GM23248 (cell line): Measurements from ENCODE around the gene PLA2G5. TPM values are rescaled to one million over a fixed set of nuclear protein-coding genes. Genes with fewer than 3 reads are reported as not detected.
A peak's percentile ranks its signal among the peaks of the same experiment; 100 is the strongest.

Experiments
- DNase-seq: peaks from one replicate; pipeline ENCODE4 v3.0.0-alpha.2; 2015
- H2AFZ ChIP-seq: fragments of 200-600 bp; sonication (generic); 2 replicates; pipeline ENCODE4 v1.6.1; 2016; ENCODE audit warnings: antibody characterized with exemption
- H3F3A ChIP-seq: fragments of 200-600 bp; sonication (generic); 2 replicates; pipeline ENCODE4 v1.6.1; 2016; ENCODE audit warnings: mild to moderate bottlenecking, antibody characterized with exemption, mixed run types; ENCODE audit not compliant: insufficient read depth
- H3K27ac ChIP-seq: fragments of 200-600 bp; sonication (generic); 2 replicates; pipeline ENCODE4 v1.5.1; 2016; ENCODE audit warnings: mild to moderate bottlenecking
- H3K27me3 ChIP-seq: fragments of 200-600 bp; sonication (generic); replicated peaks from 2 replicates; pipeline ENCODE4 v1.6.1; 2016; ENCODE audit warnings: mild to moderate bottlenecking; ENCODE audit not compliant: insufficient read depth
- H3K36me3 ChIP-seq: fragments of 200-600 bp; sonication (generic); 2 replicates; pipeline ENCODE4 v1.6.1; 2016; ENCODE audit warnings: low read depth, mild to moderate bottlenecking
- H3K4me1 ChIP-seq: fragments of 200-600 bp; sonication (generic); 2 replicates; pipeline ENCODE4 v1.6.1; 2016; ENCODE audit warnings: mild to moderate bottlenecking; ENCODE audit not compliant: insufficient read depth
- H3K4me2 ChIP-seq: fragments of 200-600 bp; sonication (generic); one replicate; pipeline ENCODE4 v1.6.1; 2016; ENCODE audit warnings: mild to moderate bottlenecking; ENCODE audit not compliant: unreplicated experiment
- H3K4me3 ChIP-seq: fragments of 200-600 bp; sonication (generic); 2 replicates; pipeline ENCODE4 v1.5.1; 2016; ENCODE audit warnings: mild to moderate bottlenecking
- H3K79me2 ChIP-seq: fragments of 200-600 bp; sonication (generic); 2 replicates; pipeline ENCODE4 v1.6.1; 2016; ENCODE audit warnings: mild to moderate bottlenecking; ENCODE audit not compliant: insufficient read depth
- H3K9ac ChIP-seq: fragments of 200-600 bp; sonication (generic); 2 replicates; pipeline ENCODE4 v1.6.1; 2016; ENCODE audit warnings: mild to moderate bottlenecking
- H3K9me2 ChIP-seq: fragments of 200-600 bp; sonication (generic); 2 replicates; pipeline ENCODE4 v1.6.1; 2016; ENCODE audit warnings: mixed run types, mild to moderate bottlenecking, moderate library complexity; ENCODE audit not compliant: insufficient read depth
- H3K9me3 ChIP-seq: fragments of 200-600 bp; sonication (generic); one replicate; pipeline ENCODE4 v1.6.1; 2017; ENCODE audit warnings: low read depth
- H4K20me1 ChIP-seq: fragments of 200-600 bp; sonication (generic); 2 replicates; pipeline ENCODE4 v1.6.0; 2016; ENCODE audit not compliant: insufficient read depth
- EZH2 ChIP-seq: fragments of 200-600 bp; sonication (generic); IDR thresholded peaks from 2 replicates; pipeline ENCODE4 v1.6.1; 2018; ENCODE audit warnings: antibody characterized with exemption, mild to moderate bottlenecking; ENCODE audit not compliant: insufficient read depth, poor library complexity, severe bottlenecking
- EZH2phosphoT487 ChIP-seq: fragments of 200-600 bp; sonication (generic); IDR thresholded peaks from 2 replicates; pipeline ENCODE4 v1.6.1; 2018; ENCODE audit warnings: antibody characterized with exemption, moderate library complexity, mild to moderate bottlenecking, low read depth; ENCODE audit not compliant: insufficient read depth
- WGBS, 2 experiments: methylation state at CpG; one replicate each; pipeline ENCODE4 v1.1.6; 2015 to 2017; ENCODE audit warnings: low lambda C conversion rate in 2 of 2, low coverage in 1 of 2; ENCODE audit errors: missing lambda C conversion rate in 2 of 2; 5-methylcytosine and 5-hydroxymethylcytosine counted together
- in situ Hi-C: fragments of 300-500 bp; cut with MboI; formaldehyde crosslinking; loops from 2 replicates; pipeline ENCODE4 v1.15.0; 2020
- polyA plus RNA-seq: library from polyadenylated mRNA; unstranded; fragments of >200 nt; fragmentation: Nextera tagmentation; extraction: Ambion mirVana; gene quantifications from 2 replicates; pipeline ENCODE4 v1.2.1, GENCODE V29; 2016
- total RNA-seq: library from RNA; depleted of rRNA; stranded (reverse); fragments of >200 nt; shearing (Covaris generic); gene quantifications from 2 replicates; pipeline ENCODE4 v1.2.3, GENCODE V29; 2014

Gene PLA2G5
- total and polyA plus RNA-seq, 2 experiments from 2014 or later: 0.16 TPM; not detected in 1

DNA sequence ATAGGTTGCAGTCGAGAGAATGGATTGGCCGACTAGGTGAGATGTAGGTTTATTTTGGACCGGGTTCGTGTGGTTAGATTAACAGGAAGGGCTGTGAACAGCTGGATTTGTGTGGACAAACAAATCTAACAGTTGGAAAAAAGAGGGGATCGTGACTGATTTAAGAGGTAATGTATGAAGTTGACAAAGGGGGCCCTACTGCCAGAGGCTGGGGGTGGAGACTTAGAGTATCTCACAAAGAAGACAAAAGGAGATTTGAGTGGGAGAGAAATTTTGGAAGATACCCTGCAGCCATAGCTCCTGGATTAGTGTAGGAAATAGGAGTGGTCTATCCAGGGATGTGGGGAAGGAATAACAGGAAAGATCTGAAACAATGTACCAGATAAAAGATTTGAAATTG, 38.8 kb upstream of the PLA2G5 start:
- whole genome bisulfite sequencing, 2 experiments: 67 to 69% methylated on average over 5 of the region's 5 CpGs
- no peaks in the 10 kb centered on the region for H3F3A ChIP-seq
- no peaks in the 10 kb centered on the region for H3K9me2 ChIP-seq
- H3K27ac ChIP-seq: no peak overlapping the region
- no peak overlapping the region for H3K4me2 ChIP-seq
- TF ChIP-seq EZH2 (no peak), EZH2phosphoT487 (no peak)
- no peaks in the 10 kb centered on the region for H3K79me2 ChIP-seq
- H4K20me1 ChIP-seq: no peaks in the 10 kb centered on the region
- H3K36me3 ChIP-seq: no peaks in the 10 kb centered on the region
- H3K9ac ChIP-seq: no peak overlapping the region
- in situ Hi-C loops: no loop called here
- H3K4me3 ChIP-seq: no peak overlapping the region
- H3K4me1 ChIP-seq: no peaks in the 10 kb centered on the region
- H2AFZ ChIP-seq: no peak overlapping the region
- no peak for DNase-seq
- no peaks in the 10 kb centered on the region for H3K9me3 ChIP-seq
- H3K27me3 ChIP-seq: peaks cover 25% of the 10 kb centered on the region; the same call in 1 of the 2 replicates

DNA sequence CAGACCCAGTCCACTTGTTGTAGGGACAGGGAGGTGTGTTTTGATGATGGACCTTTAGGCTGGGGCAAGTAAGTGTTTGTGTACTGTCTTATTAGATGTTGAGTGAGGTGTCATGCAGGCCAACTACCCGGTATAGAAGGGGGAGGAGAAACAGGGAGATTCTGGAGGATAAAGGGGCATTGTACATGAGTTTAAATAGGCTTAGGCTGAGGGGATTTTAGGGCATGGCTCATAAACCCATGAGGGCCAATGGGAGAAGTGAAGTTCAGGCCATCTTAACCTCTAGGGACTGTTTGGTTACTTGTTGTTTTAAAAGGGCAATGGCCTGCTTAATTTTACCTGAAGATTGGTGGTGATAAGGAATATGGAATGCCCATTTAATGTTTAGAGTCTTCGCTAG, 38.2 kb upstream of the PLA2G5 start:
- WGBS, 2 experiments: 57 to 67% methylated on average over 2 of the region's 2 CpGs
- TF ChIP-seq EZH2 (no peak), EZH2phosphoT487 (no peak)

DNA sequence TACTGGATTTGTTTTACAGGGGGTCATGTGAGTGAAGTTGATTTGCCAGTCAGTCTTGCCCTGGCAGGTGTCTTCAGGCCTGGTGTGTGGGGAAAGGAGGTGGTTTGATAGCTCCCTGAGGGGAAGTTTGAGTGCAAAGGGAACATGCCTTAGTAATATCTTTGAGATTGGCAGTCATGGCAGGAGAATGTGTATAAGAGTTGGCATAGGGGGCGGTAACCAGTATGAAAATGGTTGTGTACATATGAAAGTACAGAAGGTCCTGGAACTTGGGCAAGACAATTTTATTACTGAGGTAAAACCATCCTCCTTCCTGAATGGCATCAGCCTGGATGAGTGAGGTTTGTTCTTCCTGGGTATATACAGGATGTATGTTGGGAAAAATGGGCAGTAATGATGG, 37.6 kb upstream of the PLA2G5 start:
- no peaks in the 10 kb centered on the region for H3K9me2 ChIP-seq
- H3K9me3 ChIP-seq: no peaks in the 10 kb centered on the region
- no peak overlapping the region for H2AFZ ChIP-seq
- H3K27ac ChIP-seq: no peak overlapping the region
- H3F3A ChIP-seq: no peaks in the 10 kb centered on the region
- no peaks in the 10 kb centered on the region for H3K4me1 ChIP-seq
- WGBS, 2 experiments: 52 to 83% methylated on average over 1 of the region's 1 CpG
- no peaks in the 10 kb centered on the region for H3K36me3 ChIP-seq
- in situ Hi-C loops: no loop called here
- TF ChIP-seq EZH2 (no peak), EZH2phosphoT487 (no peak)
- H3K4me2 ChIP-seq: no peak overlapping the region
- H3K79me2 ChIP-seq: no peaks in the 10 kb centered on the region
- H3K27me3 ChIP-seq: peaks cover 20% of the 10 kb centered on the region; the same call in 1 of the 2 replicates
- no peak overlapping the region for H3K4me3 ChIP-seq
- H3K9ac ChIP-seq: no peak overlapping the region
- no peak for DNase-seq
- H4K20me1 ChIP-seq: no peaks in the 10 kb centered on the region

More for the DNA sequence above, 38.2 kb upstream of the PLA2G5 start:
- no peak for DNase-seq
- H3K27me3 ChIP-seq: peaks cover 24% of the 10 kb centered on the region; the same call in 1 of the 2 replicates
- no peaks in the 10 kb centered on the region for H4K20me1 ChIP-seq
- H3K9ac ChIP-seq: no peak overlapping the region
- H3F3A ChIP-seq: no peaks in the 10 kb centered on the region
- H3K4me2 ChIP-seq: no peak overlapping the region
- no peaks in the 10 kb centered on the region for H3K9me2 ChIP-seq
- H2AFZ ChIP-seq: no peak overlapping the region
- in situ Hi-C loops: no loop called here
- no peak overlapping the region for H3K27ac ChIP-seq
- no peaks in the 10 kb centered on the region for H3K9me3 ChIP-seq
- no peak overlapping the region for H3K4me3 ChIP-seq
- H3K4me1 ChIP-seq: no peaks in the 10 kb centered on the region
- no peaks in the 10 kb centered on the region for H3K36me3 ChIP-seq
- no peaks in the 10 kb centered on the region for H3K79me2 ChIP-seq

GRCh38 chr1:20033420-20033819, 36.6 kb upstream of the PLA2G5 start:
- no peaks in the 10 kb centered on the region for H3K9me3 ChIP-seq
- no peaks in the 10 kb centered on the region for H3K9me2 ChIP-seq
- no peaks in the 10 kb centered on the region for H4K20me1 ChIP-seq
- DNase-seq: peak; percentile 20
- no peaks in the 10 kb centered on the region for H3K79me2 ChIP-seq
- no peak overlapping the region for H3K9ac ChIP-seq
- H3K4me2 ChIP-seq: no peak overlapping the region
- no peaks in the 10 kb centered on the region for H3K4me1 ChIP-seq
- H3K27ac ChIP-seq: no peak overlapping the region
- in situ Hi-C loops: no loop called here
- no peaks in the 10 kb centered on the region for H3F3A ChIP-seq
- TF ChIP-seq EZH2phosphoT487: no peak
- no peak for TF ChIP-seq EZH2
- H3K27me3 ChIP-seq: peaks cover 20% of the 10 kb centered on the region; the same call in 1 of the 2 replicates
- H3K4me3 ChIP-seq: no peak overlapping the region
- no peak overlapping the region for H2AFZ ChIP-seq
- no peaks in the 10 kb centered on the region for H3K36me3 ChIP-seq

DNA sequence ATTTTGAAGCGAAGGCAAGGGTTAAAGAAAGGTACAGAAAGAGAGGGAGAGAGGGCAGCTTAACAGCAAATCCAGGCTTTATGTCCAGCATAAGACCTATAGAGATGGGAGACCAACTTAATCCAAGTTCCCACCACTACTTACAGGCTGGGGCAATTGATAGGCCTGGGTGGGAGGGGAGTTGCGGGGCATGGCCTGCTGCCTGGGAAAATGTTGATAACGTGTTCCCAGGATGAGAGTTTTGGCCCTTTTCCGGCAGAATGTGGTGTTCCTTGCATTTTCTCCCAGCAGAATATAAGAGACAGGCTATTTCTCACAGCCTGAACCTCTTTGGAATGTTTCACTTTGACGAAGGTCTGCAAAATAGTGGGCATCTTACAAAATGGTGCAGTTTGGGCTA, 34.9 kb upstream of the PLA2G5 start:
- Histone ChIP-seq H3K4me2 (no peak overlapping the region), H3K27me3 (peaks cover 35% of the 10 kb centered on the region; the same call in 1 of the 2 replicates), H3K4me3 (no peak overlapping the region), H3K9ac (no peak overlapping the region), H3K27ac (no peak overlapping the region), H3K9me2 (no peaks in the 10 kb centered on the region), H4K20me1 (no peaks in the 10 kb centered on the region), H3K4me1 (no peaks in the 10 kb centered on the region), H3F3A (no peaks in the 10 kb centered on the region), H3K36me3 (no peaks in the 10 kb centered on the region), H3K79me2 (no peaks in the 10 kb centered on the region), H2AFZ (no peak overlapping the region), H3K9me3 (no peaks in the 10 kb centered on the region)
- no peak for DNase-seq
- in situ Hi-C loops: no loop called here
- WGBS, 2 experiments: 49 to 52% methylated on average over 5 of the region's 5 CpGs
- TF ChIP-seq EZH2 (no peak), EZH2phosphoT487 (no peak)
